ENCODE measurements around the gene HLA-A.

DNA sequence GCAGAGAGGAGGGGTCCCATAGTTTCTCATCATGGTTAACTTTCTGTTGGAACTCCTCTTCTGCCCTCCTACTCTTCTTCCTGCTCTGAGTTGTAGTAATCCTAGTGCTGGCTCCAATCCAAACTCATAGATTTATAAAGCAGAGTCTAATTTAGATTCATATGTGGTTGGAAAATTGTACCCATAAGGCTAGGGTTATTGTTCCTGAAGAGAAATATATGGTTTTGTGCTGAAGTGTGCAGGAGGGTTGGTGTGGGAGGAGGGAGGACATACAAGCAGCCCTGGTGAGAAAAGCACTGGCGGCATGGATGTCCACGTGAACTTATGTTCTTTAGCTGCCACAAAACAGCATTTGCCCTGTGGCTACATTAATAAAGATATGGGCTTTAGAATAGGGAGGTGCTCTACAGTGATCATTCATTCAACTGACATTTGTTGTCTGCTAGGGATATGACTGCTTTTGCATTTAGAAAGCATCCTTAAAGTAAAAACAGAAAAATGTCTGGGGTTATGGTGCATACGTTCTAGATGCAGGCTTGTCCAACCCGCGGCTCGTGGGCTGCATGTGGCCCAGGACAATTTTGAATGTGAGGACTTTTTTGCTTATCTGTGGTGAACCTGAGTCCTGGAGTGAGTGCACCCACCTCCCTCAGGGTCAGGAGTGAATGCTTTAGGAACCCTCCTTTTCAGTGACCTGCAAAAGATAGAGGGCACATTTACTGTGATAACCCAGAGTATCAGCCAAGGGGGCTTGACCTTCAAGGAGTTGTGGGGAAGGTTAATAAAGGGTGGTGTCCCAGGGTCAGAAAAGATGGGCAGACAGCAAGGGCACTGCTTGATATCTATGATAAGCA, 4.1 kb downstream of the HLA-A start:
- TF ChIP-seq EP300 (IDR thresholded peaks at IDR 0.05) (no peak), CTCF (IDR thresholded peaks at IDR 0.05) (no peak), POLR2A (IDR thresholded peaks at IDR 0.05) (no peak)
